HG03045 (cell line): Measurements from ENCODE around the gene P3H2.
"Not testable (repeated sequence)": the region's sequence is repeated elsewhere in the genome, so short reads cannot be mapped to it uniquely, and the experiment has no call there.

Source experiments
- ATAC-seq: cut with Tn5 transposase; IDR thresholded peaks from one replicate; pipeline ENCODE4 v1.9.1; 2021; ENCODE audit warnings: mild to moderate bottlenecking, moderate library complexity; ENCODE audit not compliant: unreplicated experiment

Gene P3H2

DNA sequence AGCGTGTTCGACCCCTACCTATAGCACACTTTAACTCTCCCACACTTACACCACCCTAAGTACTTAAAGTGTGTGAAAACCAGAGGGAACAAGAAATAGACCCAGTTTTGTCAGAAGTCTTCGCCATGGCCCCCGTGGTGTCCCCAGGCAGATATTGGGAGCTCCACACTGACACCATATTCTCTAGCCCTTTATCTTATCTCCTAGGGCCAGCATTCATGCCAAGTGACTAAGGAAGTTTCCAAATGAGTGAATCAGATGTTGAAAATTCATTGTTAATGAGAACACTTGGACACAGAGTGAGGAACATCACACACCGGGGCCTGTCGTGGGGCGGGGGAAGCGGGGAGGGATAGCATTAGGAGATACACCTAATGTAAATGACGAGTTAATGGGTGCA lies 31.8 kb downstream of the P3H2 start:
- ATAC-seq, result no peak

DNA sequence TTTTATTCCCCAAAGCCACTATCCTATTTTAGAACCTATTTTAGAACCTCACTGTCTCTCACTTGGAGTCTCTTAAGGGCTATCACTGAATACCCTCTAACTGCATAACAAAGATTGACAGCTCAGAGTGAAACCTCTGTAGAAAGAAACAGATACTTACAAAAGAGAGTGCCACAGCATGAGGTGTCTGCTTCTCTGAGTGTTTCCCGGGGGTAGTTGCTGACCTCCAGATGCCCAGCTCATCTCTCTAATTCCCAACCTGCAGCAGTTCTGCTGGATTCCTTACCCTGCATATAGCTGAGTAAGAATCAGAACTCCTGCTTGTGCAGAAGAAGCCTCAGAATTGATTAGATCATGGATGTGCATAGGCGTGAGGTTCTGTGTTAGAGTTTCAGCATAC lies 34.5 kb downstream of the P3H2 start:
- peak; percentile 41 for ATAC-seq

DNA sequence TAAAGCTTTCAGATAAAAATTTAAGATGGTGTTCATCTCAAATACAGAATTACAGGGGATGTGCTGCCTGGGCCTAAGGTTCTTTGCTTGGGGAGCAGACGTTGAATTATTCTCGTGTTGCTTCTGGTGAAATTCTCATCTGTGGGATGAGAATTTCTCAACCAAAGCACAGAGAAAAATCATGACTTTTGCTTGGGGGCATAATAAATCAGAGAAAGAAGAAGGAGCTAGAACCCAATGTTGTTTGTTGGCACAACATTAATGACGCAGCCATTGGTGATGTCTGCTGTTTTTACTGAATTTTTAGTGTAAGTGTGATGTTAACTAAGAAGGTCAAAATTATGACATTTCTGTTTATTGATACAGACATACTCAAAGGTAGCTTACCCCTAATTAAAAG lies 35.7 kb downstream of the P3H2 start:
- no peak for ATAC-seq

DNA sequence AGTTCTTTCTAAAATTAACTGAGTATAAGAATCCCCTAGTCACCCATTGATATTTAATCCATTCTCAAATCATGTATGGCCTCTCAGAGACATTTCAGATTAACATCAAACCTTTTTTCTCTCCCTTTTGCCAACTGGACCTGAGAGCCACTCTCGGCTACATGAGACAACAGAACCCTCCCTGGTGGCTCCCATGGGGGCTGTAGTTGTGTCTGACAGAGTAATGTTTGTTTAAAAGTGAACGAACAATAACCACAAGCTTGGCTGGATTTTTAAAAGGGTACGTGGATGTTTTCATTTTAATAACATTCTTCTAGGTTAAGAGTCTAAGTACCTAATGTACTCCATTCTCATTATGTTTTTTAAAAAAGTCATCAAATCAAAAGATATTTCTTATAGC lies 37.1 kb downstream of the P3H2 start:
- ATAC-seq, result no peak

DNA sequence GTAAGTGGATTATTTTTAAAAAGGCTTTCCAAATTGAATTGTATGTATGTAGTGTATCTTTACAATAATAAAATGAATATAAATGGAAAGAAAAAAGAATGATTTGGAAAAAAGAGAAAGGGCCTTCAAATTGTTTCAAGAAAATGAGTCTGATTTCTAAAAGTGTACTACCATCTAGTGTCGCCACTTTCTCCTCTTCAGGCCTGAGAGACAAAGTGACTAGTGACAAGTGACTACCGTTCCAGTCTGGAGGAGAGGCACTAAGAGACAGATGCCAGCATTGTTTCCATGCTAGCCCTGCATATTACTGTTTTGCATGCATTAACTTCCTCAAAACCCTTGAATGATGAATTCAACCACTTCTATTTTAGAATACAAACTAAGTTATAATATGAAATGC lies 39.3 kb downstream of the P3H2 start:
- ATAC-seq, result no peak

DNA sequence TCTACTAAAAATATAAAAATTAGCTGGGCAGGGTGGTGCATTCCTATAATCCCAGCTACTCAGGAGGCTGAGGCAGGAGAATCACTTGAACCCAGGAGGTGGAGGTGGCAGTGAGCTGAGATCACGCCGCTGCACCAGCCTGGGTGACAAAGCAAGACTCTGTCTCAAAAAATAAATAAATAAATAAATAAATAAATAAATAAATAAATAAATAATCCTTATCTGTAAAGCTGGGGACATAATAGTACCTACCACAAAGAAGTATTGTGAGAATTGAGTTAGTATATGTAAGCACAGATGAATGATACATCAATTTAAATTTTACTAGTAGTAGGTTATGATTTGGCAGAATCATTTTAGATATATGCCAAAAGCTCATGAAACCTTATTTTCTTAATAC lies 41.5 kb downstream of the P3H2 start:
- not testable (repeated sequence) for ATAC-seq

DNA sequence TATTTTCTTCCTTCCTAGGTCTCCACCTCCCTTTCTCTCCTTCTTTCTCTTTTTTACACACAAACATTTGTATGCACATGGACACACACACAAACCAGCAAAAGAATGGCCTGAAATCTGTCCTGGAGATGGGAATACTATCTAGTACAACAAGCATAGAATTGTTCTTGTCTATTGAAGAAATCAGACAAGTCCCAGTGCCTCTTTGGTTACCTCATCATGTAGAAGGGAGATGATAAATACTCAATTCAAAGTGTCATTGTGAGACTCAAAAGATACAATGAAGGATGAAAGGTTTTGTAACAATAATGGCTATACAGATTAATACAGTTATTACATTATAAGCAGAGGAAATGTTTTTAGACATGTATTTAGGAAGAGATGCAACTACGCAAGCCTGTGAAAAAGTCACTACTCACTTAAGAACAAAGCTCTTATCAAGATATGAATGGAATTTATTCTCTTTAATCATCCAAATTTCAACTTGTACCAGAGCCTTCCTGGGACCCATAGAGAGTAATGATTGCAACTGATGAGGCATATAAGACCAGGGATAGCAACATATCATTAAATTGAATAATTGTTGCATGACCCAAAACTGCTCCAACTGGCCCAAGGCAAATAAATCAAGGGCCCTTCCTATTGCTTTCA lies 43.2 kb downstream of the P3H2 start:
- ATAC-seq, result no peak

DNA sequence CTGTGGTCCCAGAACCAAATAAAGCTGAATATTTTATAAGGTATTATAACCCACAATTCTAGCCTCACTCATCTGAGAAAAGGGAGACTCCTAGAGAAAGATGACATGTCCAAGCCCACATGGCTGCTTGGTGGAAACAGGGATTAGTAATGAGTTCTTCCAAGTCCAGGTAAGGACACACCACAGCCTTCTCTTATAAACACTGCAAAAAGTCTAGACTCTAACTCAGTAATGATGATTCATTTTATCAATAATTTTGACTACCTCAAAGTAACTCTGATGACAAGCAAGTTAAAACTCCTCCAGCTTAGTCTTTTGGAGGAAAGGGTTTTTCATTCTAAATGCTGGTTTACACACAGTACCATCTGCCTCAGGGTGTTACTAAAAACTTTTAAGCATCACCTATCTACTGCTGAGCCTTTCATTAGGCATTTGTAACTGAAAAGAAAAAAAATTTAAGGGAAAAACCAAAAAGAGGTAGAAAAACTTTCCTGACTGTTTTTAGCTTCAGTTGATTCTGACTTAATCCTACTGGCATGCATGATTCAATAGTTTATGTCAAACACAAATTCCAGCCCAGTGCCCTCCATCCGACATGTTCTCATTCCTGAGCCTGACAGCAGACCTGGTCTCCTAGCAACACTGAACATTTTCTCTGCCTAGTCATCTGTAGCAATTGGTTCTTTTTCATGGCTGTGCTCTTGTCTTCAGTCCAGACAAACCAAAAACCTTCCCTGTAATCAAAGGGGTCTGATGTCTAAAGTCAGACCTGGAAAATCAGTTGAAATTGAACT lies 43.9 kb downstream of the P3H2 start:
- no peak for ATAC-seq

DNA sequence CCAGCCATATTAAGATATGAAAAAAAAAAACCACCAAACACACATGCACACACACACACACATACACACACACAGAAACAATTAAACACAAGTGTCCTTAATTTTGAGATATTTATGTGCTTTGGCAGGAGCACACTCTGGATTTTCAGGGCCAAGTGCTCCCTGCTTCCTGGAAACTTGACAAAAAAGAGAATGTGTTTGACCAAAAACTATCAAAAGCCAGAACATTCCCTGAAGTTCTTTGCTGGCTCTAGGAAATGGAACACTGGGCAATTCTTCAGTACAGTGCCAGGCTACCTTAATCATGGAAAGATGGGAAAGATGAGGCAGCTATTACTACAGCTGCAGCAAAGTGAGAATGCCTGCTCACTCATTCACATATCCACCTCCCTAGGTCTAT lies 44.6 kb downstream of the P3H2 start:
- ATAC-seq, result no peak

DNA sequence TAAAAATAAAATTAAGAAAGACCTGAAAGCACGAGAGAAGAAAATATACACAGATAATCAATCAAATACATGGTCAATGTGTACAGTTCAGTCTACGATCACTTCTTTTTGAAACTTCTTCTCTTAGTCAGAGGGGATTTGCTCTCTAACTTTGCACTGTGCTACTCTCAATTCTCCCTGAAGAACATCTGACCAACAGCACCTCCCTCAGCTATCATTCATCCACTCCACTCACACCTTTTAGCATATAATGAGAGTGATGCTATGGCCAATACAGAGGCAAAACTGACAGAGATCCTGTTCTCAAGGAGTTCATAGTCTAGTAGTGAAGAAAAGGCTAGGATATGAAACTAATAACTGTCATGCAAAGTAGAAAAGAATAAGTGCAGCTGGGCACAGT lies 45.9 kb downstream of the P3H2 start:
- no peak for ATAC-seq

DNA sequence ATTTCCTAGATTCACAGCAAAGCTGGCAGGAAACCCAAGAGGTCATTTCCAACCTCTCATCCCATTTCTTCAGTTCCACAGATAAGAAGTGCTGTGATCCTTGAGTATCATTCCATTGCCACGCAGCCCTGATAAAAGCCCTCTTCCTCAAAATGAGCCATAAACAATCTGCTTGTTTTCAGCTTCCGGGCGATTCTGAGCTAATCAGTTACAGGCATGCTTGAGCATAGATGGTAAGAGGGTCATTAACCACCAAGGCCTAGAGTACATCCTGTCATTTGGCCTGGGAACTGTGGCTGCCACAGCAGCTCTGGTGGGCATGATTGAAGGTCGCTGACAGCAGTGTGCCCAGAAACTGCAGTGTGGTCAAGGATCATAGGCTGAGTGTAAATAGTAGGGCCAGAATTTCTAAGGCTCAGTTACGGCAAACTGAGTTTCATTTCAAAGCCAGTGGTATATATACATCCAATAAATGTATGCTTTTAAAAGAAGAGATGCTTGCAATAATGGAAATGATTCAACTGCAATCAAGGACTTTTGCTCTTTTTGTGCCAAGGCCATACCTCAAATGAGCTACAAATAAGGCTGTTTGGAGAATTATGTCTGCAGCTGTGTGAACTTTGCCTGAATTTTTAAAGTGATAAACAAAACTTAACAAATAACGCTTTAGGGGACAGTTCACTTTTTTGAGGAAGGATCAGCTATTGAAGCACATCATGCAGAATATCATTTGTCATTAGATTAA lies 47.3 kb downstream of the P3H2 start:
- ATAC-seq, result no peak

DNA sequence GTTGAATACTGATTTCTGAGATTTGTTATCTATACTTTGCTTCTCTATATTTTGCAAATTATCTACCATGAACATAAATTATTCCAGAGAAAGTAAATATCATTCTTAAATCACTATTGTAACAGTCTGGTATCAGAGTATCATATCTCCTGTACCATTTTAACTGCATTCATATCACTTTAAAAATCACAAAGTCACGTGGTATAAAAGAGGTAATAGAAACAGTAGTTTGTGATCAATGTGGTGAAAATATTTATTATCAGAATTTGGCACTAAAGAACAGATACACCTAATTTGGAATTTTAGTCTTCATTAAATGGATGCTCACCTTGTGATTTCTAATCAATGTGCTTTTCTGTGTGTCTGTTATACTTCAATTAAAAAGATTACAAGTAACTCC lies 47.8 kb downstream of the P3H2 start:
- no peak for ATAC-seq

DNA sequence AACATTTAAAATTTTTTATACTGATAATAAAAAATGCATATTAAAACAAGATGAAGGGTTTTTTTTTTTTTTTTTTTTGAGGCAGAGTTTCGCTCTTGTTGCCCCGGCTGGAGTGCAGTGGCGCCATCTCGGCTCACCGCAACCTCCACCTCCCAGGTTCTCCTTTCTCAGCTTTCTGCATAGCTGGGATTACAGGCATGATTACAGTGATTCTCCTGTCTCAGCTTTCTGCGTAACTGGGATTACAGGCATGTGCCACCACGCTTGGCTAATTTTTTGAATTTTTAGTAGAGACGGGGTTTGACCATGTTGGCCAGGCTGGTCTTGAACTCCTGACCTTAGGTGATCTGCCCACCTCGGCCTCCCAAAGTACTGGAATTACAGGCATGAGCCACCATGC lies 48.8 kb downstream of the P3H2 start:
- not testable (repeated sequence) for ATAC-seq

DNA sequence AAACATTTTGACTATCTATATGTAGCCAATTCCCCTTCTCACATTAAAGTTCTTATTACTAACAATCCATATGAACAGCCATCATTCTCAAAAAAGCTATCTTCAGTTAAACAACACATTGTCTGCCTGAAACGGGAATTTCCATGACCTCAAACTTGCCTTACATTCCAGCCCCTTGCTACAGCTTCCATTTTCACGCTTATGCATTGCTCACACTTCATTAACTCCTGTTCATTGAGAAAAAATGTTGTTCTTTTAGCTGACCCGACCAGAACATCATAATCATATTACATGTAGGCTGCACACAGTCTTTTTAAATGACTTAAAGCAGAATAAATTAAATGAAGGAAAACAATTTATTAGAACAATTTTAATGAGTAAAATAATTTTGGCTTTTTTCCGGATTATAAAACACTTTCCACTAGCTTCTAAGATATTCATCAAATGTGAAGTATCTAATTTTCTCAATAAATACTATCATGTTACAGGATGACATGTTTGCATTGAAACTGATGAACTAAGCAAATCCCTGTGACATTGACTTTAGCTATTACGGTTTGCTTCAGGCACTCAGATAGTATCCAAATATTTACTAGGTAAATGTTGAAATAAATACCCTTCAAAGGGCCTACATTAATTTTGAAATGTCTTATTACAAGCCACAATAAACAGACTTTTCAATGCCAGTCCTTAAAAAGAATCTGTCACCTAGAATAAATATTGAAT lies 49.9 kb downstream of the P3H2 start:
- ATAC-seq, result no peak

DNA sequence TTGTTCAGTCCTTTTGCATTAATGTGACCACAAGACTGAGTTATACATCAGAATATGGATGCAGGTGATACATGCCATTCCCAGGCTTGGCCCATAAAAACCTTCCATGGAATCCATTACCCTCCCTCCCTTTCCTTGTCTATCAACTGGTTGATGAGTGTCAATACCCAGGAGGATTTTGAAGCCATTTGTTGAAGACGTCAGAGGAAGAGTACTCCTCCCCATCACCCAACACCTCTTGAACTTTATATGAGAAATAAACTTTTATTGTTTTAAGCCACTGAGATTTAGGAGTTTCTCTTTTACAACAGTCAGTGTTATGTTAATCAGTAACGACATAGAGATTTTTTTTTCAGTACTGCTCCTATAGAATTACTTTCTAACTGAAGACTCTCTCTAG lies 55.5 kb downstream of the P3H2 start:
- no peak for ATAC-seq

DNA sequence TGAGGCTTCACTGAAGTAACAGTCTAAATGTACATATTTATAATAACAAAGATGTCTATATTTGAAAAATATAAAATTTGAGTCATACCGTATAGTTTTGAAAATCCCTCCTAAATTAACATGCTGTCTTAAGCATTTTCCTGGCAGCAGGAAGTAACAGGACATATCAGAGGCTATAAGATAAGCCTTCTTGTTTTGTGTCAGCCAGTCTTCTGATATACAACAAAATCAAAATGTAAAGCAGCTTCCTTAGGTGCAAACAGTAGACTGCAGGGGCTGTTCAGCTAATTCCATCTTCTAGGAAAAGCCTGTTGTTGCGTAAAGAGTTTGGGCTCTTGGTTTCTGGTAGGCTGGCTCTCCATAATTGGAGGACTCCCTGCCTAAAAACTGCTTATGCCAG lies 56.0 kb downstream of the P3H2 start:
- no peak for ATAC-seq

DNA sequence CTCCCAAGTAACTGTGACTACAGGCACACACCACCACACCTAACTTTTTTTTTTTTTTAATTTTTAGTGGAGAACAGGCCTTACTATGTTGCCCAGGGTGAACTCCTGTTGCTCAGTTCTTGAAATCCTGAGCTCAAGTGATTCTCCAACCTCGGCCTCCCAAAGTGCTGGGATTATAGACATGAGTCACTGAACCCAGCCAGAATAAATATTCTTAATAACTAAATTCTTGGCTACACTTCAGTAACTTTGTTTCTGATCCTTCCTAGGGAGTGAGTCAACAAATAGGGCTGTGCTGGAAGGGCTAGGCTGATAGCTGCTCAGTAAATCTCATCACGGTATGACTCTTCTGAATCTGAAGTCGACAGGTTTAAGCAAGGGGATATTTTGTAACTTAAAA lies 56.6 kb downstream of the P3H2 start:
- ATAC-seq, result no peak

DNA sequence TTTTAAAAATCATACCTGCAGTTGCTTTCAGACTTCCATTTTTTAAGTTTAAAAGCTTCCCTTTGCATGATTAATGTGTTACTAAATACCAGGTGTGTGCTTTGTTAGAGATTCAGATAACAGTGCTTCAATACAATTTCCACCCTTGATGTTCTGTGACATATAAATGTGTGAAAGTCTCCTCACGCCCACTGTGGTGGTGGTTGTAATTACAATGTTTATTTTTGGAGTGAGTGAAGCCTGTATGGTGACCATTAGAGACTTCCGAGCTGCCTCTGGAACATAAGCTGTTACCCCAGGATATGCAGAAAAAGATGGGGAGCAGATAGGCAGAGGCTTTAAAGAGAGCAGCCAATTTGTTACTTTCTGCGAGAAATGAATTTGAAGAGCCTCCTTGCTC lies 57.2 kb downstream of the P3H2 start:
- ATAC-seq, result no peak

DNA sequence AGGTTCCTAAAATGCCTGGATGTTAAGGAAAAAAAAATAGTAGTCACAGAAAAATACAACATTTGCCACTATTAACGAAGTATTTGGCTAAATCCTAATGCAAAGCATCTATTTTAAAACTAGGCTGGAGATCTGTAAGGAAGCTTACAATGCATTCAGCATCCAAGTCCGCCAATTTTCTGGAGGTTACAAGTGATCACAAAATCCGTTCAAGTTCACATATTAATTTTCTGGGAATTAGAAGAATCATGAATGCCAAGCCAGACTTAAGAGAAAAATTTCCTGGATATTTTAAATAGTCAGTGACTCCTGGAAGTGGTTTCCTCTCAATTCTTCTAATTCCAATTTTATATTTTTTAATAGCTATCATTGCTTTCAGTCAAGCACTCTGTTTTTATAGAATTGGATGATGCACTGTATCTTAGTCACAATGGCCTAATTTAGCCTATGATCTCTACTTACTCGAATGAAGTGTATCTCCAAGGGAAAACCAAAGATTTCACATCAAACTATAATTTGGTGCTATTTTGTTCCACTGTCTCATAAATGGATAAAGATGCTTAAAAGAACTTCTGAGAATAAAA lies 60.4 kb downstream of the P3H2 start:
- no peak for ATAC-seq

DNA sequence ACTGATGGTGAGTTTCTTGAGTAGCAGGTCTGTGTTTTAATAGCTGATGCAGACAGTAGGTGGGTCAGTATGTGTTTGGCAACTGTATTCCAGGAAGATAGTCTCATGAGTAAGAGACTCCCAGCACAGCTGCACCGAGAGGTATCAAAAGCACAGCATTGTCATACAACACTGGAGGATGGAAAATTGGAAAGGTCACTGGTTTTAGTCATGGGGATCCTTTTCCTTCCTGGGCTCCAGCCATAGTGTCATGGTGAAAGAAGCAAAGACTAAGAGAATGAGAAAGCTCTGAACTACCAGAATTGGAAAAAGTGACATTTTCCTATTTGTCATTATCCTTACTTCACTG lies 61.5 kb downstream of the P3H2 start:
- no peak for ATAC-seq
